GM12878 (cell line): ENCODE measurements around the gene CDK5R1.

Source experiments
- CREM ChIP-seq: IDR thresholded peaks from 2 replicates; pipeline ENCODE4 v1.6.1; 2014; ENCODE audit warnings: antibody characterized with exemption, low read depth
- EP300 ChIP-seq, 2 experiments: fragments of 150-350 bp in 1 of 2; IDR thresholded peaks; 2 replicates each; pipeline ENCODE4 v1.6.1; 2011 to 2012; ENCODE audit warnings: low read depth in 2 of 2, low read length in 2 of 2, borderline replicate concordance in 1 of 2, improper control_type of control experiment in 1 of 2, inconsistent platforms in 1 of 2; ENCODE audit not compliant: control insufficient read depth in 1 of 2
- ESRRA ChIP-seq: IDR thresholded peaks from 2 replicates; pipeline ENCODE4 v1.6.1; 2012; ENCODE audit warnings: mild to moderate bottlenecking, low read length, improper control_type of control experiment
- SIN3A ChIP-seq: IDR thresholded peaks from 2 replicates; pipeline ENCODE4 v1.6.1; 2012; ENCODE audit warnings: low read depth, low read length, improper control_type of control experiment
- SREBF2 ChIP-seq: IDR thresholded peaks from 2 replicates; pipeline ENCODE4 v1.6.1; 2012; ENCODE audit warnings: mild to moderate bottlenecking, low read length
- TF ChIP-seq, protein P1 (sequence below): IDR thresholded peaks from 2 replicates; pipeline ENCODE4 v1.6.1; 2012; ENCODE audit warnings: mild to moderate bottlenecking, low read depth, low read length
- TF ChIP-seq, protein P2 (sequence below): IDR thresholded peaks from 2 replicates; pipeline ENCODE4 v1.6.1; 2012; ENCODE audit warnings: low read length, inconsistent platforms
- TF ChIP-seq, protein P3 (sequence below), 3 experiments: IDR thresholded peaks in 2 of 3; conservative IDR thresholded peaks in 1 of 3; 2 replicates each; pipeline ENCODE4 v1.5.1; 2011; ENCODE audit warnings: low read depth in 3 of 3, low read length in 3 of 3, mild to moderate bottlenecking in 3 of 3, control low read depth in 2 of 3, moderate library complexity in 2 of 3, inconsistent platforms in 1 of 3, mixed read lengths in 1 of 3; ENCODE audit not compliant: control insufficient read depth in 2 of 3, insufficient read depth in 1 of 3; ENCODE audit errors: extremely low read depth in 1 of 3
- TF ChIP-seq, protein P4 (sequence below): IDR thresholded peaks from 2 replicates; pipeline ENCODE4 v1.6.1; 2012; ENCODE audit warnings: low read depth, low read length, improper control_type of control experiment

DNA sequence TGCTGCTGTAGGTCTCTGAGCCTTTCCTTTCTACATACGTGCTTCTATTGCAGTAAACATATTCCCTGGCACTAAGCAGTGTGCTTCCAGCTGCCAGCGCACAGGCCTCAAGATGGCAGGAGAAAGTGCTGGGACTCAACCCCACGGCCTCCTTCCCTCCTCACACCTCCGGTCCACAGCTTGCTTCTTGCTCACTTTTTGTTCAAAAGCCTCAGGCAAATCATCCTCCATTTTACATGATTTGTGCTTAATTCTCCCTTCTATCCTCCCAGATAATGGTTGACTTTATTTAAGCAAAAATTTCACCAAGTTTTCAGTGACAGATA, 5.4 kb downstream of the CDK5R1 start:
- TF ChIP-seq, protein P1, sequence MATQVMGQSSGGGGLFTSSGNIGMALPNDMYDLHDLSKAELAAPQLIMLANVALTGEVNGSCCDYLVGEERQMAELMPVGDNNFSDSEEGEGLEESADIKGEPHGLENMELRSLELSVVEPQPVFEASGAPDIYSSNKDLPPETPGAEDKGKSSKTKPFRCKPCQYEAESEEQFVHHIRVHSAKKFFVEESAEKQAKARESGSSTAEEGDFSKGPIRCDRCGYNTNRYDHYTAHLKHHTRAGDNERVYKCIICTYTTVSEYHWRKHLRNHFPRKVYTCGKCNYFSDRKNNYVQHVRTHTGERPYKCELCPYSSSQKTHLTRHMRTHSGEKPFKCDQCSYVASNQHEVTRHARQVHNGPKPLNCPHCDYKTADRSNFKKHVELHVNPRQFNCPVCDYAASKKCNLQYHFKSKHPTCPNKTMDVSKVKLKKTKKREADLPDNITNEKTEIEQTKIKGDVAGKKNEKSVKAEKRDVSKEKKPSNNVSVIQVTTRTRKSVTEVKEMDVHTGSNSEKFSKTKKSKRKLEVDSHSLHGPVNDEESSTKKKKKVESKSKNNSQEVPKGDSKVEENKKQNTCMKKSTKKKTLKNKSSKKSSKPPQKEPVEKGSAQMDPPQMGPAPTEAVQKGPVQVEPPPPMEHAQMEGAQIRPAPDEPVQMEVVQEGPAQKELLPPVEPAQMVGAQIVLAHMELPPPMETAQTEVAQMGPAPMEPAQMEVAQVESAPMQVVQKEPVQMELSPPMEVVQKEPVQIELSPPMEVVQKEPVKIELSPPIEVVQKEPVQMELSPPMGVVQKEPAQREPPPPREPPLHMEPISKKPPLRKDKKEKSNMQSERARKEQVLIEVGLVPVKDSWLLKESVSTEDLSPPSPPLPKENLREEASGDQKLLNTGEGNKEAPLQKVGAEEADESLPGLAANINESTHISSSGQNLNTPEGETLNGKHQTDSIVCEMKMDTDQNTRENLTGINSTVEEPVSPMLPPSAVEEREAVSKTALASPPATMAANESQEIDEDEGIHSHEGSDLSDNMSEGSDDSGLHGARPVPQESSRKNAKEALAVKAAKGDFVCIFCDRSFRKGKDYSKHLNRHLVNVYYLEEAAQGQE = no peak
- TF ChIP-seq SREBF2 (no peak), SIN3A (no peak), ESRRA (no peak), EP300 (IDR thresholded peaks at IDR 0.05; ENCODE audit: borderline replicate concordance in 1 of 2, control insufficient read depth in 1 of 2, low read depth in 2 of 2, low read length in 2 of 2) (no peak), CREM (no peak)
- TF ChIP-seq, protein P2, sequence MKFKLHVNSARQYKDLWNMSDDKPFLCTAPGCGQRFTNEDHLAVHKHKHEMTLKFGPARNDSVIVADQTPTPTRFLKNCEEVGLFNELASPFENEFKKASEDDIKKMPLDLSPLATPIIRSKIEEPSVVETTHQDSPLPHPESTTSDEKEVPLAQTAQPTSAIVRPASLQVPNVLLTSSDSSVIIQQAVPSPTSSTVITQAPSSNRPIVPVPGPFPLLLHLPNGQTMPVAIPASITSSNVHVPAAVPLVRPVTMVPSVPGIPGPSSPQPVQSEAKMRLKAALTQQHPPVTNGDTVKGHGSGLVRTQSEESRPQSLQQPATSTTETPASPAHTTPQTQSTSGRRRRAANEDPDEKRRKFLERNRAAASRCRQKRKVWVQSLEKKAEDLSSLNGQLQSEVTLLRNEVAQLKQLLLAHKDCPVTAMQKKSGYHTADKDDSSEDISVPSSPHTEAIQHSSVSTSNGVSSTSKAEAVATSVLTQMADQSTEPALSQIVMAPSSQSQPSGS = no peak
- TF ChIP-seq, protein P3, sequence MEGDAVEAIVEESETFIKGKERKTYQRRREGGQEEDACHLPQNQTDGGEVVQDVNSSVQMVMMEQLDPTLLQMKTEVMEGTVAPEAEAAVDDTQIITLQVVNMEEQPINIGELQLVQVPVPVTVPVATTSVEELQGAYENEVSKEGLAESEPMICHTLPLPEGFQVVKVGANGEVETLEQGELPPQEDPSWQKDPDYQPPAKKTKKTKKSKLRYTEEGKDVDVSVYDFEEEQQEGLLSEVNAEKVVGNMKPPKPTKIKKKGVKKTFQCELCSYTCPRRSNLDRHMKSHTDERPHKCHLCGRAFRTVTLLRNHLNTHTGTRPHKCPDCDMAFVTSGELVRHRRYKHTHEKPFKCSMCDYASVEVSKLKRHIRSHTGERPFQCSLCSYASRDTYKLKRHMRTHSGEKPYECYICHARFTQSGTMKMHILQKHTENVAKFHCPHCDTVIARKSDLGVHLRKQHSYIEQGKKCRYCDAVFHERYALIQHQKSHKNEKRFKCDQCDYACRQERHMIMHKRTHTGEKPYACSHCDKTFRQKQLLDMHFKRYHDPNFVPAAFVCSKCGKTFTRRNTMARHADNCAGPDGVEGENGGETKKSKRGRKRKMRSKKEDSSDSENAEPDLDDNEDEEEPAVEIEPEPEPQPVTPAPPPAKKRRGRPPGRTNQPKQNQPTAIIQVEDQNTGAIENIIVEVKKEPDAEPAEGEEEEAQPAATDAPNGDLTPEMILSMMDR (IDR thresholded peaks at IDR 0.05 in 2 of 3, conservative IDR thresholded peaks at IDR 0.05 in 1 of 3; ENCODE audit: control insufficient read depth in 2 of 3, extremely low read depth in 1 of 3, insufficient read depth in 1 of 3, low read depth in 3 of 3, low read length in 3 of 3) = no peak
- TF ChIP-seq, protein P4, sequence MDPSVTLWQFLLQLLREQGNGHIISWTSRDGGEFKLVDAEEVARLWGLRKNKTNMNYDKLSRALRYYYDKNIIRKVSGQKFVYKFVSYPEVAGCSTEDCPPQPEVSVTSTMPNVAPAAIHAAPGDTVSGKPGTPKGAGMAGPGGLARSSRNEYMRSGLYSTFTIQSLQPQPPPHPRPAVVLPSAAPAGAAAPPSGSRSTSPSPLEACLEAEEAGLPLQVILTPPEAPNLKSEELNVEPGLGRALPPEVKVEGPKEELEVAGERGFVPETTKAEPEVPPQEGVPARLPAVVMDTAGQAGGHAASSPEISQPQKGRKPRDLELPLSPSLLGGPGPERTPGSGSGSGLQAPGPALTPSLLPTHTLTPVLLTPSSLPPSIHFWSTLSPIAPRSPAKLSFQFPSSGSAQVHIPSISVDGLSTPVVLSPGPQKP = no peak; the same call in 1 of the 2 replicates
